ENCODE results near the gene PRKD2.
A peak's percentile ranks its signal among the peaks of the same experiment; 100 is the strongest.

PRKD2 gene

DNA sequence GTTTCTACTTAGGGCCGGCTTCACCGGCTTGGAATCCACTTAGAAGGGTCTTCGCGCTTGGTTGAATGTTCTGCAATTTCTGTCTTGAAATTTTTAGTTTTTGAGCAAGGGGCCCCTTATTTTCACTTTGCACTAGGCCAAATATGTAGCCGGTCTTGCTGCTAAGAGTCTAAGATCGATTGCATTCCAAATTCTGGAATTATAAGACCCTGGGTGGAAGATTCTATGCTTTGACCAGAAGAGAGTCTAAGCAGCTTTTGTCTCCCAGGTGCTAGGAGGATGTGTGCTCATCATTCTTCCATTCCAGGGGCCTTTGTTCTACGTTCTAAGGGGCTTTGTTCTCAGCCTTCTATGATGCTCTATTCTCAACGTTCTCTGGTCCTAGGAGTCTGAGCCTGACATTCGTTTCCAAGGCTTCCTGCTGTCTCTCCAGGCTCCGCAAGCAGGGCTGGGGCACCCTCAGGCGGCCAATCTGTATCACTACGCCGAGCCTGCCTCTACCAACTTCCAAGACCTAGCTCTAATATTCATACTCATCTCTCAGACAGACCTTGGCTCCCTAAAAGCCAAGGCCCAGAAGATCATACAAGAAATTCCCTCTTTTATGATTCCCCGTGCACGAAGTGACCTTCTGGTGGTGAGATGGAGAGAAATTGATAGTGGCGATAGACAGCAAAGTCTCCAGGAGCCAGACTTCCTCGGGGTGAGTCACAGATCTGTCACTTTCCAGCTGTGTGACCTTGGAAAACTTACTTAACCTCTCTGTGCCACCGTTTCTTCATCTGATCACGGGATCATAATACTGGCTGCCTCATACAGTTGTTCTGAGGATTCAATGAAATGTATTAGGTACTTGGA, 55.0 kb downstream of the PRKD2 start (continued):
- TF ChIP-seq, protein P1, sequence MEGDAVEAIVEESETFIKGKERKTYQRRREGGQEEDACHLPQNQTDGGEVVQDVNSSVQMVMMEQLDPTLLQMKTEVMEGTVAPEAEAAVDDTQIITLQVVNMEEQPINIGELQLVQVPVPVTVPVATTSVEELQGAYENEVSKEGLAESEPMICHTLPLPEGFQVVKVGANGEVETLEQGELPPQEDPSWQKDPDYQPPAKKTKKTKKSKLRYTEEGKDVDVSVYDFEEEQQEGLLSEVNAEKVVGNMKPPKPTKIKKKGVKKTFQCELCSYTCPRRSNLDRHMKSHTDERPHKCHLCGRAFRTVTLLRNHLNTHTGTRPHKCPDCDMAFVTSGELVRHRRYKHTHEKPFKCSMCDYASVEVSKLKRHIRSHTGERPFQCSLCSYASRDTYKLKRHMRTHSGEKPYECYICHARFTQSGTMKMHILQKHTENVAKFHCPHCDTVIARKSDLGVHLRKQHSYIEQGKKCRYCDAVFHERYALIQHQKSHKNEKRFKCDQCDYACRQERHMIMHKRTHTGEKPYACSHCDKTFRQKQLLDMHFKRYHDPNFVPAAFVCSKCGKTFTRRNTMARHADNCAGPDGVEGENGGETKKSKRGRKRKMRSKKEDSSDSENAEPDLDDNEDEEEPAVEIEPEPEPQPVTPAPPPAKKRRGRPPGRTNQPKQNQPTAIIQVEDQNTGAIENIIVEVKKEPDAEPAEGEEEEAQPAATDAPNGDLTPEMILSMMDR (tag by site-specific recombination; IDR thresholded peaks at IDR 0.05), result peak; percentile 86
- TF ChIP-seq ZIC2 (tag by site-specific recombination; IDR thresholded peaks at IDR 0.05), result 0 out of 2 replicates have a peak, but pooled peaks have one; percentile 12
- no peak for TF ChIP-seq WT1 (tag by site-specific recombination; IDR thresholded peaks at IDR 0.05)
- TF ChIP-seq ZNF549 (tag by site-specific recombination; IDR thresholded peaks at IDR 0.05), result no peak
- no peak for TF ChIP-seq ZBTB21 (tag by site-specific recombination; IDR thresholded peaks at IDR 0.05)
- TF ChIP-seq IKZF3 (tag by site-specific recombination; IDR thresholded peaks at IDR 0.05), result 0 out of 2 replicates have a peak, but pooled peaks have one; percentile 36

DNA sequence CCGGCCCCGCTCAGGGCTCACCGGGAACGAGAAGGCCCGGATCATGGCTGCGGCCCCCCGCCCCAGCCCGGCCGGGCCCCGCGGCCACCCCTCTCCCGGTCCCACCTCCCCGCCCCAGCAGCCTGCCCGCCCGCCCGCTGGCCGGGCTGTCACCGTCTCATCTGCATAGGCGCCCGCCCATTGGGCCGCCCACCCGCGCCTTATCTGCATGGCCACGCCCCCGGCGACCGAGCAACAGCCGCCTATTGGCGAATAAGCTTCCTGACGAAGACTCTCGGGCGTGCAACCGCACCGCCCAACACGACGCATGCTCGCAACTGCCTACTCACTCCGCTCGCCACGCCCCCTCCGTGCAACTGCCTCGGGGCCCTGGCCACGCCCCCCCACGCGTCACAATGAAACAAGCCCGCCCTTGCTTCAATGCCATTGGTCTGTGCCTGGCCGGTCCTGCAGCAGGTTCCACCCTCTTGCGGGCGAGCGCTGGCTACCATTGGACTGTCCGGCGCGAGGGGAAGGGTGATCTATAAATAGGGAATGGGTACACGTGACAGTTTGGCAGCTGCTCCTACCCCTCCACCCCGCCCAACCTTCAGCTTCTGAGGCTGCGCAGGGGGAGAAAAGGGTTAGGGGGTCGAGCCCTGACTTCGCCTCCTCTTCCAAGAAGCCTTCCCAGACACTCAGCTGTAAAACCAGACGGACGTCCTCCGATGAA, 55.7 kb downstream of the PRKD2 start, which contains the start of gene DACT3:
TSS of gene DACT3 (minus strand) at position 163 of the 712 bp plus-strand sequence. CDS start at position 45, 118 bp downstream.
- Histone ChIP-seq H3K4me1 (ENCODE audit: control insufficient read depth, insufficient read depth, low read length) (peaks cover 21% of the 10 kb centered on the region), H3K4me3 (ENCODE audit: low read depth, low read length) (peak within 1 kb of the TSS; percentile 45), H3K27ac (ENCODE audit: extremely low read depth, low read depth, low read length) (peak within 1 kb of the TSS; percentile 27; the same call in 1 of the 2 replicates), H3K9me3 (ENCODE audit: control insufficient read depth, insufficient read depth, low read depth, low read length) (no peaks in the 10 kb centered on the region), H3K36me3 (ENCODE audit: control insufficient read depth in 2 of 2, insufficient read depth in 1 of 2, low read length in 2 of 2) (no peaks in the 10 kb centered on the region; a peak in 1 of 3 replicates)
- peak; percentile 74 for TF ChIP-seq ZBTB8A (tag by site-specific recombination; IDR thresholded peaks at IDR 0.05)
- peak; percentile 96 for TF ChIP-seq SP3 (tag by site-specific recombination; IDR thresholded peaks at IDR 0.05)
- TF ChIP-seq EGR2 (tag by site-specific recombination; IDR thresholded peaks at IDR 0.05; ENCODE audit: low read depth), result peak; percentile 35; the same call in 1 of the 2 replicates
- TF ChIP-seq KLF7 (tag by site-specific recombination; IDR thresholded peaks at IDR 0.05; ENCODE audit: borderline replicate concordance), result no peak
- no peak for TF ChIP-seq ZNF549 (tag by site-specific recombination; IDR thresholded peaks at IDR 0.05)
- peak; percentile 97 for TF ChIP-seq SP2 (tag by site-specific recombination; IDR thresholded peaks at IDR 0.05)
- TF ChIP-seq, protein P2, sequence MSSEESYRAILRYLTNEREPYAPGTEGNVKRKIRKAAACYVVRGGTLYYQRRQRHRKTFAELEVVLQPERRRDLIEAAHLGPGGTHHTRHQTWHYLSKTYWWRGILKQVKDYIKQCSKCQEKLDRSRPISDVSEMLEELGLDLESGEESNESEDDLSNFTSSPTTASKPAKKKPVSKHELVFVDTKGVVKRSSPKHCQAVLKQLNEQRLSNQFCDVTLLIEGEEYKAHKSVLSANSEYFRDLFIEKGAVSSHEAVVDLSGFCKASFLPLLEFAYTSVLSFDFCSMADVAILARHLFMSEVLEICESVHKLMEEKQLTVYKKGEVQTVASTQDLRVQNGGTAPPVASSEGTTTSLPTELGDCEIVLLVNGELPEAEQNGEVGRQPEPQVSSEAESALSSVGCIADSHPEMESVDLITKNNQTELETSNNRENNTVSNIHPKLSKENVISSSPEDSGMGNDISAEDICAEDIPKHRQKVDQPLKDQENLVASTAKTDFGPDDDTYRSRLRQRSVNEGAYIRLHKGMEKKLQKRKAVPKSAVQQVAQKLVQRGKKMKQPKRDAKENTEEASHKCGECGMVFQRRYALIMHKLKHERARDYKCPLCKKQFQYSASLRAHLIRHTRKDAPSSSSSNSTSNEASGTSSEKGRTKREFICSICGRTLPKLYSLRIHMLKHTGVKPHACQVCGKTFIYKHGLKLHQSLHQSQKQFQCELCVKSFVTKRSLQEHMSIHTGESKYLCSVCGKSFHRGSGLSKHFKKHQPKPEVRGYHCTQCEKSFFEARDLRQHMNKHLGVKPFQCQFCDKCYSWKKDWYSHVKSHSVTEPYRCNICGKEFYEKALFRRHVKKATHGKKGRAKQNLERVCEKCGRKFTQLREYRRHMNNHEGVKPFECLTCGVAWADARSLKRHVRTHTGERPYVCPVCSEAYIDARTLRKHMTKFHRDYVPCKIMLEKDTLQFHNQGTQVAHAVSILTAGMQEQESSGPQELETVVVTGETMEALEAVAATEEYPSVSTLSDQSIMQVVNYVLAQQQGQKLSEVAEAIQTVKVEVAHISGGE (tag by site-specific recombination; conservative IDR thresholded peaks at IDR 0.05; ENCODE audit: low read depth), result peak; percentile 33; the same call in 1 of the 2 replicates
- TF ChIP-seq ZNF248 (tag by site-specific recombination; IDR thresholded peaks at IDR 0.05), result no peak
- peak; percentile 14; the same call in 1 of the 2 replicates for TF ChIP-seq KLF10 (tag by site-specific recombination; IDR thresholded peaks at IDR 0.05)
- TF ChIP-seq, protein P3, sequence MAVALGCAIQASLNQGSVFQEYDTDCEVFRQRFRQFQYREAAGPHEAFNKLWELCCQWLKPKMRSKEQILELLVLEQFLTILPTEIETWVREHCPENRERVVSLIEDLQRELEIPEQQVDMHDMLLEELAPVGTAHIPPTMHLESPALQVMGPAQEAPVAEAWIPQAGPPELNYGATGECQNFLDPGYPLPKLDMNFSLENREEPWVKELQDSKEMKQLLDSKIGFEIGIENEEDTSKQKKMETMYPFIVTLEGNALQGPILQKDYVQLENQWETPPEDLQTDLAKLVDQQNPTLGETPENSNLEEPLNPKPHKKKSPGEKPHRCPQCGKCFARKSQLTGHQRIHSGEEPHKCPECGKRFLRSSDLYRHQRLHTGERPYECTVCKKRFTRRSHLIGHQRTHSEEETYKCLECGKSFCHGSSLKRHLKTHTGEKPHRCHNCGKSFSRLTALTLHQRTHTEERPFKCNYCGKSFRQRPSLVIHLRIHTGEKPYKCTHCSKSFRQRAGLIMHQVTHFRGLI (tag by site-specific recombination; IDR thresholded peaks at IDR 0.05), result 0 out of 2 replicates have a peak, but pooled peaks have one; percentile 47
- TF ChIP-seq ZBTB21 (tag by site-specific recombination; IDR thresholded peaks at IDR 0.05), result no peak
- TF ChIP-seq, protein P4, sequence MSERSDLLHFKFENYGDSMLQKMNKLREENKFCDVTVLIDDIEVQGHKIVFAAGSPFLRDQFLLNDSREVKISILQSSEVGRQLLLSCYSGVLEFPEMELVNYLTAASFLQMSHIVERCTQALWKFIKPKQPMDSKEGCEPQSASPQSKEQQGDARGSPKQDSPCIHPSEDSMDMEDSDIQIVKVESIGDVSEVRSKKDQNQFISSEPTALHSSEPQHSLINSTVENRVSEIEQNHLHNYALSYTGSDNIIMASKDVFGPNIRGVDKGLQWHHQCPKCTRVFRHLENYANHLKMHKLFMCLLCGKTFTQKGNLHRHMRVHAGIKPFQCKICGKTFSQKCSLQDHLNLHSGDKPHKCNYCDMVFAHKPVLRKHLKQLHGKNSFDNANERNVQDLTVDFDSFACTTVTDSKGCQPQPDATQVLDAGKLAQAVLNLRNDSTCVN (tag by site-specific recombination; optimal IDR thresholded peaks at IDR 0.05), result peak; percentile 1
- TF ChIP-seq, protein P5, sequence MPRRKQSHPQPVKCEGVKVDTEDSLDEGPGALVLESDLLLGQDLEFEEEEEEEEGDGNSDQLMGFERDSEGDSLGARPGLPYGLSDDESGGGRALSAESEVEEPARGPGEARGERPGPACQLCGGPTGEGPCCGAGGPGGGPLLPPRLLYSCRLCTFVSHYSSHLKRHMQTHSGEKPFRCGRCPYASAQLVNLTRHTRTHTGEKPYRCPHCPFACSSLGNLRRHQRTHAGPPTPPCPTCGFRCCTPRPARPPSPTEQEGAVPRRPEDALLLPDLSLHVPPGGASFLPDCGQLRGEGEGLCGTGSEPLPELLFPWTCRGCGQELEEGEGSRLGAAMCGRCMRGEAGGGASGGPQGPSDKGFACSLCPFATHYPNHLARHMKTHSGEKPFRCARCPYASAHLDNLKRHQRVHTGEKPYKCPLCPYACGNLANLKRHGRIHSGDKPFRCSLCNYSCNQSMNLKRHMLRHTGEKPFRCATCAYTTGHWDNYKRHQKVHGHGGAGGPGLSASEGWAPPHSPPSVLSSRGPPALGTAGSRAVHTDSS (tag by site-specific recombination; IDR thresholded peaks at IDR 0.05), result peak; percentile 2; the same call in 1 of the 2 replicates
- no peak for TF ChIP-seq ZSCAN30 (tag by site-specific recombination; IDR thresholded peaks at IDR 0.05)
- peak; percentile 100 for TF ChIP-seq KLF9 (tag by site-specific recombination; IDR thresholded peaks at IDR 0.05; ENCODE audit: low read depth)
- peak; percentile 83 for TF ChIP-seq KLF16 (tag by site-specific recombination; IDR thresholded peaks at IDR 0.05)
- peak; percentile 79 for TF ChIP-seq ZFHX2 (tag by site-specific recombination; conservative IDR thresholded peaks at IDR 0.05)
- peak; percentile 1; the same call in 1 of the 2 replicates for TF ChIP-seq GLIS2 (tag by site-specific recombination; IDR thresholded peaks at IDR 0.05)
- TF ChIP-seq IKZF3 (tag by site-specific recombination; IDR thresholded peaks at IDR 0.05), result no peak
- peak; percentile 28 for TF ChIP-seq KLF1 (tag by site-specific recombination; IDR thresholded peaks at IDR 0.05)
- CTCF ChIA-PET, result interaction anchor here (0.6 to 7.6 kb wide), 41 partner anchors 9 to 464 kb away, joined by 3 to 327 read pairs (median 7); partner anchors contain the start of genes CALM3, GNG8 and PTGIR
- POLR2A ChIA-PET, result interaction anchor here (0.5 to 2.7 kb wide), 15 partner anchors 9 to 1029 kb away, joined by 3 to 27 read pairs (median 3); partner anchors contain the start of genes CALM3, IRF2BP1 and TMEM160
